Glomerular visceral epithelial cell (primary cell): ENCODE results near the gene METRNL.

Source experiments
- DNase-seq: peaks from one replicate; pipeline ENCODE4 v3.0.0-alpha.2; 2016; ENCODE audit errors: extremely low spot score

The METRNL gene

DNA sequence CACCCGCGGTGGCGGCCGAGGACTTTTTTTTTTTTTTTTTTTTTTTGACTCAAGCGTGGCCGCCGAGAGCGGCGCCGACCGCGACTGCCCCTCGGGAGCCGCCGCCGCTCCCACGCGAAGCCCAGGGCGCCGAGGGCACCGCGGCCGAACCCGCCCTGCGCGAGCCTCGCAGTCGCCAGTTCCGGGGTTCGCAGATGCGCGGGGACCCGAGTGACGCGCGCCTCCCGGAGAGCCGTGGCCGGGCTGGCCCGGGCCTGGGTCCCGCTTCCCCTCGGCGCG lies 1.1 kb downstream of the METRNL start:
- DNase-seq = no peak

GRCh38 chr17:83080858-83081683 lies 1.7 kb downstream of the METRNL start:
- peak; percentile 43 for DNase-seq

- DNase-seq = no peak
Measured at GRCh38 chr17:83081684-83082201, 2.3 kb downstream of the METRNL start.

DNA sequence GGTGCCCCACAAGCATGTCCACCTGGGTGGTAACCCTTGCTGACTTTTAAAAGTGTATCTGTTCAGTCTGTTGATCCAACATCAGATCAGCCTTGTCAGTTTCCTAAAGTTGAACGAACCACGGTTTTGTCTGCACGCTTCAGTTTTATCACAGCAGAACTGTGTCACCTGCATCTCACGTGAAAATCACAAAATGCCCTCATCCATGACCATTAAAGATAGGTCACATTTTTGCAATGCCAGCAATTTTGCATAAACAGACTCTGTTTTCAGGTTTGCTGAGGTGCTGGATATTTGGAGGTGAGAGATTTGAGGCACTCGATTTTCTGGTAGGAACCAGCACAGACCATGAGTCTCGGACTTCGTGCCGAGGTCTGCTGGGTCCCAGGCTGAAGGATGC lies 3.0 kb downstream of the METRNL start:
- DNase-seq = no peak

- no peak for DNase-seq
Measured at GRCh38 chr17:83082909-83083367, 3.5 kb downstream of the METRNL start.

DNA sequence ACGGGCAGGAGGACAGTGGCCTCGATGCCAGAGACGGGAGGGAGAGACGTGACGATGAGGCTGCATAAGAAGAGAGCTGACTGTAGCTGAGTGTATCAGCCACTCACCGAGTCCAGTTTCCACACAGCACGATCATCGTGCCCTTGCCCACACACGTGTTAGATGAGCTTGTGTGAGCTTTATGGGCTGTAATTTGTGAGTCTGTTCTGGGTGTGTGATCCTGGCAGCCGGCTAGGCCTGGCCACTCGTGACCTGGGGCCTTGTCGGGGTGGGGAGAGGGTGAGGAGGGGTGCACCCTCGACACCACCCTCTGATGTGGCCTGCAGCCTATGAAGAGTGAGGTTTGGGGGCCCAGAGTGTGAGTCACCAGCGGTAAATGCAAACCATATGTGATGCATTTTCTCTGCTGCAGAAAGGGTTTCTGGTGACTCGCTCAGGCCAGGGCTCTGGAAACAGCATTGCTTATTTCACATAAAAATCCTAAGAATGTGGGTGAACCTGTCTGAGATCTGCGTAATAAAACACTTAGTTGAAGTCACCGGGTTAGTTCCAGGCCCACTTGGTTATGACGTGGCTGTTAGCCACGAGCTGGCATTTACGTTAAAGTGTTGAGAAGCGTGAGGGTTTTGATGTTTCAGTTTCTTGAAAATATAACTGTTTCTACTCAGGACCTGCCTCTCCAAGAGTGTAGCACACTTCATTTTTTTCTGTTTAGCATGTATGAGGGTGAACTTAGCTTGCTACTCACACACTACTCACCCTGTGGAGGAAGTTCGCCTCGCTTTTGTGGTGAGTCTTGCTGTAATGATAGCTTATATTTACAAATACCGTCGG lies 4.2 kb downstream of the METRNL start:
- DNase-seq = peak; percentile 88

- DNase-seq = no peak
Measured at GRCh38 chr17:83084214-83084613, 4.8 kb downstream of the METRNL start.

DNA sequence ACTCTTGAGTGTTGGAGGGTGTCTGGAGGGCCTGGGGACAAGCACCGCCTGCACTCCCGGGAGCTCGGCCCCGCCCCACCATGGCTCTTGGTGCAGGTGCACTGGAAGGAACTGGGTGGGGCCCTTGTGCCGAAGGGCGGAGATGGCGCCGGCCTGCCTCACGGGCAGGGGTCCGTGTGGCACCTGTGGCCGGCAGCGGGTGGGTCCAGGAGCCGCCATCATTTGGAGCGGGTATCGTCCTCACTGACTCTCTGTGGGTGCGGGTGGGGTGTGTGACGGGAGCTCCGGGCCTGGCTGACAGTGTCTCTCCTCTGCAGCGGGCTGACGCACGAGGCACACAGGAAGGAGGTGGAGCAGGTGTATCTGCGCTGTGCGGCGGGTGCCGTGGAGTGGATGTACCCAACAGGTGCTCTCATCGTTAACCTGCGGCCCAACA lies 5.2 kb downstream of the METRNL start:
- DNase-seq = no peak

DNA sequence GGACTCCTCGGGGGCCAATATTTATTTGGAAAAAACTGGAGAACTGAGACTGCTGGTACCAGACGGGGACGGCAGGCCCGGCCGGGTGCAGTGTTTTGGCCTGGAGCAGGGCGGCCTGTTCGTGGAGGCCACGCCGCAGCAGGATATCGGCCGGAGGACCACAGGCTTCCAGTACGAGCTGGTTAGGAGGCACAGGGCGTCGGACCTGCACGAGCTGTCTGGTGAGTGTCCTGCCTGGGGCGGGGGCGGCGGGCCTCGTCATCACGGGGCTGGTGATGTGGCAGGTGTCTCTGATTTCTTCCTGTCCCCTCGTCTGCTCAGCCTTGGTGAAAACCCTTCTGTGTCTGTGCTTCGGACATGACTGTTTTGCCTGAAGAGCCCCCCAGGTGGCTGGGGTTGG lies 5.7 kb downstream of the METRNL start:
- DNase-seq = no peak

DNA sequence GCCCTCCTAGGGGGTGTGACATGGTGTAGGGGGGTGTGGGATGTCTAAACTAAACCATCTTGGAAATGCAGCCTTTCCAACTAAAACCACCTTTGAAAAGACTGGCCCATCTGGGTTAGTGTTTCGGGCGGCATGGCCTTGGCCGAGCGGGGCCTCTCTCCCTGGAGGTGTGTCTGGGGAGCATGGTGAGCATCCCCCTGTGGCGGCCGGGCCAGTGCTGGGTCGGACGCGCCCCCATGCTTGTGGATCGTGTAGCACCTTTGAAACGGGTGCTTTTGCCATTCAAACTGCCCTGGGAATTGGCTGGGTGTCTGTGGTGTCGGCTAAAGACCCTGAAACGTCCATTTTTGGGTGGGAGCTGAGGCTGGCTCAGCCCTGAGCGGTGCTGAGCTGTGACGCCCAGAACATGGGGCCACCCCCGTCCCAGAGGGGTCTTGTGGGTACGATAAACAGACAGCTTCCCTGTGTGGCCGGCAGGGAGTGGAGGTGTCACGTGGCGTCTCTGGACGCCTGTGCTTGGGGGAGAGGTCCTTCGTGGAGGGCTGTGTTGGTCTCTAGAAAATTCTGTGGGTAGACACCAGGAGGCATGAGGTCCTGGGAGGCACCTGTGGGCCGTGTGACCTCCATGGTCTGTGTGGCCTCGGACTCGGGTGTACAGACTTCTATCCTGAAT lies 6.3 kb downstream of the METRNL start:
- DNase-seq = no peak

DNA sequence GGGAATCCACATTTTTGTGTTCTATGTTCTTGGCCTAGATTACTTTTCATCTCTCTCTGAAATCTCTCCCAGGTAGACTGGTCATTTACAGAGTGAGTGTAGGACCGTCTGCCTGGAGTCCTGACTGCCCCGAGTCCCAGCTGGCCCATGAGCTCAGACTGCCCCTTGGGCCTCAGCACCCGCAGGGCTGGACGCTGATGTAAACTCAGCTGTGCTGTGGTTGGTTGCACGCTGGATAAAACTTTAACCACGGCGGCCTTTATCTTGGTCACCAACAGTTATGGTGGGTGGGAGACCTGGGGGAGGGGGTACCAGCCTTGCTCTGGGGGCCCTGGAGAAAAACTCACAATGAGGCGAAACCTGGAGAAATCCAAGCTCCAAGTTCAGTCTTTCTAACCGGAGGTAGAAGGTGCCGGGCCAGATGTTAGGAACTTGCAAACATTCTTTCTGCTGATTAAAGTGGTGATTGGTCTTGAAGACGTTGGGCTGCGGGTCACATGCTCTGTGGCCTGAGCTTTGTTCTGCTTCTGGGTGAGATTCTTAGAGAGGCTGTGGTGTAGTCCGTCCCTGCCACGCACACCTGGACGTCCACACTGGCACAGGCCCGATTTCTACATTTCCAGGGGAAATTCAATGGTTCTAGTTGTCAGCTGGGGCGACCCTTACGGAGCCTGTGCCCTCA lies 6.9 kb downstream of the METRNL start:
- DNase-seq = peak; percentile 73

GRCh38 chr17:83086907-83087787 lies 7.7 kb downstream of the METRNL start:
- DNase-seq = no peak

DNA sequence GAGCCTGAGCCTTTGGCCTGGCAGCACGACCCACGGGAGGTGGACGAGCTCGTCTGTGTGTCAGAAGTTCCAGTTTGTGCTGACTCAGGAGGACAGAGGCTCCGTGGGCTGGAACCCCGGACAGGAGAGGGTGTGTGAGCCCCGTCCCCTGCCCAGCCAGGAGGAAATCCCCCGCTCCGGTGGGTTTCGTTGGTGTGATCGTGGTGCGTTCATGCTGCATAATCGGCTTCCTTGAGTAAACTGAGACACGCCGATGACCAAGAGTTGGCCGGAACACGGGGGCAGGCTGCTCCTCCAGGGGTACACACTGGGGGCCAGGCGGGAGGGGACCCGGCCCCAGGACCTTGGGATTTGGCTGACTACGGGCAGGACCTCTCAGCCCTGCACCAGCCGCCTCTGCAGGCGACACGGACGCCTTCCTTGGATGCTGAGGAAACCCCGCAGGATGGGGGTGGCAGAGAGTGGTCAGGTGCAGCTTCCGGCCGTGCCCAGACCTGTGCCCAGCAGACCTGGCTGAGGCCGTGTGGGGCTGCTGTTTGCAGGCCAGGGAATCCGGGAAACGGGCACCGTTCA lies 8.5 kb downstream of the METRNL start:
- no peak for DNase-seq

- no peak for DNase-seq
Measured at GRCh38 chr17:83088451-83088850, 9.0 kb downstream of the METRNL start.

DNA sequence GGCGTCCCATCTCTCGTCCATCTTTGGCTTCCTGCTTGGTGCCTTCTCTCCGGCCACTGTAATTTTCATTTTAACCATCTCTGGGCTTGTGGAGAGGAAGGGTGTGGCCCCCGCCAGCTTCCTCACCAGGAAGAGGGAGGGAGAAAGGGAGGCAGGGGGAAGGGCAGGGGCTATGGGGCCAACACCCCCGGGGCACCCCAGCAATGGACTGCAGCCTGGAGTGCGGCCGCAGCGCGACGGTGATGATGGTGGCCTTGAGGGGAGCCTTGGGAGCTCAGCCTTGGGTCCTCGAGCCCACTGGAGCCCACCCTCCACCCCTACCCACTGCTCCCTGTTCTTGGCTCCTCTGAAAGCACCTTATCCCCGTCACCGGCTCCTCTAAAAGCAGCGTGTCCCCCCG lies 9.5 kb downstream of the METRNL start:
- DNase-seq = no peak

- DNase-seq = no peak
Measured at GRCh38 chr17:83089328-83090132, 10.1 kb downstream of the METRNL start.

GRCh38 chr17:83090444-83091256 lies 11.2 kb downstream of the METRNL start:
- DNase-seq = no peak

DNA sequence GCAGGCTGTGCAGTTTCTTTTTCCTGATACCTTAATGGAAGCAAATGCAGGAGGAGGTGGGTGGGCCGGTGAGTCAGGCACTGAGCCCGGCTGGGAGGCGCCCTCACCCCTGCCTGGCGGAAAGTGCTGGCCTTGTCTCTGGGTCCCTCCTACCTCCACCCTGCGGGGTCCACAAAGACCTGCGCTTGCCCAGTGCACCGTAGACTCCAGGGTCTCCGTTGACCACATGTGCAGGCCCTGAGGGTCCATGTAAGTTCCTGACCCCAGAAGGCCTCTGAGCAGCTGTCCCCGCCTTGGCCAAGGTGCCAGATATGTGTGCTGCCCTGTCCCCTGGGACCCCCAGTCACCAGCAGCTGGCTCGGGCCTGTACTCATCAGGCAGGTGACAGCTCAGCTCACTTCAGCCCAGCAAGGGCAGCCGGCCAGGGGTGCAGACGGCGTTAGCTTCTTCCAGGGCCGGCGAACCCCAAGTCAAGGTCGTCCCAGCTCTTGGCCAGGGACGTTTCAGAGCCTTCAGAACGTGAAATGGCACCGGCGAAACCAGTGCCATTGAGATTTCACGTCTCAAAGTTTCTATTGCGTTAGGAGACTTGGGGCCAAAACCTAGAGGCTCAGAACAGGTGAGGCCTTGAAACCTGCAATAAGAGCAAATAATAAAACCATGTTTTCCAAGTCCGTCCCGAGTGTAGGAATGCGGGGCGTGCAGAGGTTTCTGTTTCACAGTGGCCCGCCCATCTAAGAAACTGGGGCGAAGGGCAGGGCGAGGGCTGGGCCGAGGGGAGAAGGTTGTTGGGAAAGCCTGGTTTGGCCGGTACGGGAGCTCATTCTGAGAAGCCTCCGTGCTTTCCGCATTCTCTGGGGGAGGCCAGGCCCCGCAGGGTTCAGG lies 12.1 kb downstream of the METRNL start:
- DNase-seq = no peak
